SJCRH30 (cell line): ENCODE results near the gene HS6ST3. TPM values are rescaled to one million over a fixed set of nuclear protein-coding genes. Genes with fewer than 3 reads are reported as not detected.

Experiments used
- DNase-seq, 2 experiments: peaks; one replicate each; pipeline ENCODE4 v3.0.0-alpha.2; 2015 to 2020
- H3K27ac ChIP-seq: fragments of 250-450 bp; sonication (Bioruptor Pico); 2 replicates; pipeline ENCODE4 v1.5.1; 2020; ENCODE audit warnings: mild to moderate bottlenecking, moderate library complexity
- H3K27me3 ChIP-seq: fragments of 250-450 bp; sonication (Bioruptor Pico); 2 replicates; pipeline ENCODE4 v1.5.1; 2020; ENCODE audit warnings: mild to moderate bottlenecking, moderate library complexity
- H3K36me3 ChIP-seq: fragments of 250-450 bp; sonication (Bioruptor Pico); 2 replicates; pipeline ENCODE4 v1.5.1; 2020; ENCODE audit warnings: mild to moderate bottlenecking, moderate library complexity
- H3K4me1 ChIP-seq: fragments of 250-450 bp; sonication (Bioruptor Pico); 2 replicates; pipeline ENCODE4 v1.5.1; 2020; ENCODE audit warnings: mild to moderate bottlenecking, moderate library complexity
- H3K4me3 ChIP-seq: fragments of 250-450 bp; sonication (Bioruptor Pico); 2 replicates; pipeline ENCODE4 v1.5.1; 2020; ENCODE audit warnings: mild to moderate bottlenecking, moderate library complexity
- H3K9me3 ChIP-seq: fragments of 250-450 bp; sonication (Bioruptor Pico); replicated peaks from 2 replicates; pipeline ENCODE4 v1.5.1; 2020; ENCODE audit warnings: mild to moderate bottlenecking, moderate library complexity
- total RNA-seq: library from RNA; depleted of rRNA; stranded (reverse); fragments of >200 nt; shearing (Covaris generic); gene quantifications from 2 replicates; pipeline ENCODE4 v1.2.3, GENCODE V29; 2014

HS6ST3 gene
- total RNA-seq, 1 experiment from 2014 or later, result 0.02 TPM

DNA sequence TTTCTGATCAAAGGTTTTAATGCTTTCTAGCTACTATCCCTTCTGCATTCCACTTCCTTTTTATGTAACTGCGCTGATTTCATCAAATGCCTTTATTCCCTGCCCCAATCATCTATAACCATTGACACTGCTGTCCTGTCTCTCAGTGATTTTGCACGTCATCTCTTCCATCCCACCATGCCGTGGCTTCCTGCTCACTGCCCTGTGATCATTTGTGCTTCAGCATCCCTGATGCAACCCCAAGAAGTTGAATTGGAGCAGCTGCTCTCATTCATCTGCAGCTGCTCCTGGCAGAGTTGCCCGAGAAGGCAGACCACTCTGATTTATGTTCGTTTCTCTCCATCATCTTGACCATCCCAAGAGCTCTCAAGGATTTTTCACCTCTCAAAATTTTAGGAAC is 112.4 kb downstream of the HS6ST3 start:
- H3K4me3 ChIP-seq, result no peak overlapping the region
- no peaks in the 10 kb centered on the region for H3K36me3 ChIP-seq
- no peak overlapping the region for H3K27ac ChIP-seq
- DNase-seq, result peak in 1 of 2 experiments; percentile 7
- no peaks in the 10 kb centered on the region for H3K27me3 ChIP-seq
- H3K9me3 ChIP-seq, result no peaks in the 10 kb centered on the region
- H3K4me1 ChIP-seq, result no peaks in the 10 kb centered on the region

DNA sequence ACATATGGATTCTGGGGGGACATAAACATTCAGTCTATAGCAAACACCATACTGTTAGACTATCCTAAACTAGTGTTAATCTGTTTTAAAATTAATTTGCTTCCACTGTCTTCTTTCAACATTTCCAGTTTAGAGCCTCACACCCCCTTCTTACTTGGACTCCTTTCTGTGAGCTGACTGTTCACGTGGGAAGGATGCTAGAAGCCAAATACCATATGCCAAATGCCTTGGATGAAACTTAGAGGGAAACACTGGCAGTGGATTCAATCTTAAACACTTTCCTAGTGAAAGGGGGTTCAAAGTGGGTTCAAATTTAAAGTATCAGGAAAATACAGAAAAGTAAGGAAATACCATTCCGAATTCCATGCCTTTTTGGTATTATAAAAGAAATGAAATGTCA is 113.6 kb downstream of the HS6ST3 start:
- DNase-seq, result no peak
- no peaks in the 10 kb centered on the region for H3K36me3 ChIP-seq

DNA sequence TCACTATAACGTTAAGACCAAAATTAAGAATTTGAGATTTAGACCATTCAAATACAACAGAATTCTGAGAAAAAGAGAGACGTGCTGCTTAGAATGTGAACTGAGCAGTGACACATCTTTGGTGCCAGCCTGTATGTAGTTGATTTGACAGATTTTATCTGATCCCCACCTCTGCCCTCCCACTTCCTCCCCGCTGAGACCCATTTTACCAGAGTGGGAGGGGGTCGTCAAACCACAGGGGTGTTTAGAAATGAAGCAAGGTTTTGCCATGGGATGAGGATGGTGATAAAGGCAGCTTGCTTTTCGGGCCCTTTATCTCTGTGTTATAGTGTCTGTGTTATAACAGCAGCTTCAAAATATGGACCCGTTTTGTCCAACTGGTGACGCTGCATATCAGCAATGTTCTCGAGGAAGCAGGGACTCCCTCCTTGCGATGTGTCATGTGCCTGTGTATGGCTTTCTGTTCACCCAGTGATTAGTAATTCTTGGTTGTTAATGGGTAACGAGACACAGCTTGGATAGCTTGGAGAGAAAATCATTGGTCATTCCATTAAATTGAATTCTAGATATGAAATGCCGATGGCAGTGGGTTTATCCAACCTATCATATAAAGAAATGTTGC is 125.0 kb downstream of the HS6ST3 start:
- H3K27ac ChIP-seq, result no peak overlapping the region
- no peak for DNase-seq
- H3K4me1 ChIP-seq, result no peaks in the 10 kb centered on the region
- H3K9me3 ChIP-seq, result no peaks in the 10 kb centered on the region
- no peak overlapping the region for H3K4me3 ChIP-seq
- H3K27me3 ChIP-seq, result no peaks in the 10 kb centered on the region; the same call in 1 of the 2 replicates
- H3K36me3 ChIP-seq, result no peaks in the 10 kb centered on the region

More for the DNA sequence above, 113.6 kb downstream of the HS6ST3 start:
- no peak overlapping the region for H3K4me3 ChIP-seq
- no peak overlapping the region for H3K27ac ChIP-seq
- H3K4me1 ChIP-seq, result no peaks in the 10 kb centered on the region
- H3K9me3 ChIP-seq, result no peaks in the 10 kb centered on the region
- no peaks in the 10 kb centered on the region for H3K27me3 ChIP-seq

DNA sequence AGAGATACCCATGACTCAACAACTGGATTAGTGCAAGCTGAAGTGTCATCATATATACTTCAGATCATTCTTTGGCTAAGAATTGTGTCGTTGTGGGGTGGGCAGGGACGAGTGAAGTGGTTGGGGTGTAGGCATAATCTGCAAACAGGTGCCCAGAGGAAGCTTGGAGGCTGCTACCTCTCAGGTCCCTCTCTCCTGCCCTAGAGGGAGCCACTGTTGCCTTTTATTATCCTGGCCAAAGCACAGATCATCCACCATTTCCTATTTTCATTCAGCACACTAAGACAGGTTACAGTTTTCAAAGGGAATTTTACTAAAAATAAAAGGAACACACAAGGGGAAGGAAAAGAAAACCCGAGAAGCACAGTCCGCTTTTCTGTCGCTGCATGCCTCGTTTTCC is 126.6 kb downstream of the HS6ST3 start:
- Histone ChIP-seq H3K4me3 (no peak overlapping the region), H3K9me3 (no peaks in the 10 kb centered on the region), H3K27me3 (no peaks in the 10 kb centered on the region; the same call in 1 of the 2 replicates), H3K27ac (no peak overlapping the region), H3K36me3 (no peaks in the 10 kb centered on the region), H3K4me1 (no peaks in the 10 kb centered on the region)
- no peak for DNase-seq

DNA sequence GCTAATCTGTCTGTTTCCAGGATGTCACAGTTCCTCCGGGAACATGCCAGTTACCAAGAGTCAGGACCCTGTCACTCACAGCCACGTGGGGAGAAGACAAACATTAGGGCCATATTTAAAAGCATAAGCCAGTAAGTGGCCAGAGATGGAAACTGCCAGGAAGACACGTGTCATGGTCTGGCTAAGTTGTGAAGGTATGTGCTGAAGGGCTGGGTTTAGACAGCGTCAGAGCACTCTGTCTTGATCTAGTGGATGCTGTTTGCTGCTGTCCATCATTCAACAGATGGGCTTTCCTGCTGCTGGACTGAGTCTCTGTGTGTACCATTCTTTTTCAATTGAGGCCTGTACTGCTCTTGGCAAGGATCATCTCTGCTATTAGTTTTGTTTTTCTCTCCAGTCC is 128.6 kb downstream of the HS6ST3 start:
- DNase-seq, result peak in 1 of 2 experiments; percentile 22
- H3K4me1 ChIP-seq, result no peaks in the 10 kb centered on the region

DNA sequence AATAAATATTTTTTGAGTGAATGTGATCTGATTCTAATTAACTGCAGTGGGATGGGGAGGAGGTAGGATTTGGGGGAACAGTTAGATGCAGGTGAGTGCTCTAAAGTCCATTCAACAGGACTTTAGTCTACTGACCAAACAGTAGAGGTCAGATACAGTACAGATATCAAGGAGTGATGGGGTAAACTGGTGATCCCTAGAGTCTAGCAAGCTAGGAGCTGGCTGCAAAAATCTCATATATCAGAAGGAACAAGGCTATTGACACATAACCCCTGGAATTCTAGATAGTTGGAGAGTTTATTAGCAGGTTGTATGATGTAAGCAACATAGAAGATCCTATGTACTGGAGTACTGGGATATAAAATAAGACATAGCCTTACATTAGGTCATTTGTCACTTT is 131.6 kb downstream of the HS6ST3 start:
- H3K4me3 ChIP-seq, result no peak overlapping the region
- no peak overlapping the region for H3K27ac ChIP-seq
- no peaks in the 10 kb centered on the region for H3K9me3 ChIP-seq
- no peaks in the 10 kb centered on the region for H3K27me3 ChIP-seq
- no peak for DNase-seq
- H3K36me3 ChIP-seq, result no peaks in the 10 kb centered on the region
- H3K4me1 ChIP-seq, result no peaks in the 10 kb centered on the region

More for the DNA sequence above, 128.6 kb downstream of the HS6ST3 start:
- Histone ChIP-seq H3K36me3 (no peaks in the 10 kb centered on the region), H3K27me3 (no peaks in the 10 kb centered on the region), H3K9me3 (no peaks in the 10 kb centered on the region), H3K4me3 (no peak overlapping the region), H3K27ac (no peak overlapping the region)

DNA sequence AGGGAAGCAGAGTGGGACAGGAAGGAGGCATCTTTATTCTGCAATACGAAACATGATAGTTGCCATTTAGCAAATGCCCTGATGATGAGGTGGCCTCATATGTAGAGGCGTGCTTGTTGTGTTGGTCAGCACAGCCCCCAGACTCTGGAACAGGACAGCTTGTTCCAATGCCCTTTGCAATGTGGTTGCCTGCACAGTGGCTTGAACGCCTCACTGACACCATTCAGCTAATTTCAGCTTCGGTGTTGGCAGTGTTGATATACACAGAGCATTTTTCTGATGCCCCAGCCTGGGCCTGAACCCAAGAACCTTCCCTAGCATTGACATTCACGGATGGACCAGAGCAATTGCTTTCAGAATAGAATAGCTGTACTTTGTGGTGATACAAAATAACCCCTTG is 133.3 kb downstream of the HS6ST3 start:
- Histone ChIP-seq H3K4me1 (no peaks in the 10 kb centered on the region), H3K4me3 (no peak overlapping the region), H3K27ac (no peak overlapping the region), H3K27me3 (no peaks in the 10 kb centered on the region), H3K9me3 (no peaks in the 10 kb centered on the region), H3K36me3 (no peaks in the 10 kb centered on the region)
- DNase-seq, result no peak

DNA sequence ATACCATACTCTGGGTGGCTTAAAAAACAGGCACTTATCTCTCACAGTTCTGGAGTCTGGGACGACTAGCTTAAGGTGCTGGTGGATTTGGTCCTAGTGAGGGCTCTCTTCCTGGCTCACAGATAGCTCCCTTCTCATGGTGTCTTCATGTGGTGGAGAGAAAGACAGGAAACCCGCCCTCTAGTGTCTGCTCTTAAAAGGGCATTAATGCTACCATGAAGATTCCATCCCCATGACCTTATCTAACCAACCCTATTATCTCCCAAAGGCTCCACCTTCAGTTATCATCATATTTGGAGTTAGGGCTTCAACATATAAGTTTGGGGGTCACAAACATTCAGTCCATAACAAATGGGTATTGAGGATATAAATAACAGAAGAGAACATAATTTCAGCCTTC is 139.4 kb downstream of the HS6ST3 start:
- H3K9me3 ChIP-seq, result no peaks in the 10 kb centered on the region
- H3K4me1 ChIP-seq, result no peaks in the 10 kb centered on the region
- H3K27me3 ChIP-seq, result no peaks in the 10 kb centered on the region
- H3K36me3 ChIP-seq, result no peaks in the 10 kb centered on the region
- peak in 1 of 2 experiments; percentile 58 for DNase-seq
- no peak overlapping the region for H3K4me3 ChIP-seq
- H3K27ac ChIP-seq, result no peak overlapping the region

DNA sequence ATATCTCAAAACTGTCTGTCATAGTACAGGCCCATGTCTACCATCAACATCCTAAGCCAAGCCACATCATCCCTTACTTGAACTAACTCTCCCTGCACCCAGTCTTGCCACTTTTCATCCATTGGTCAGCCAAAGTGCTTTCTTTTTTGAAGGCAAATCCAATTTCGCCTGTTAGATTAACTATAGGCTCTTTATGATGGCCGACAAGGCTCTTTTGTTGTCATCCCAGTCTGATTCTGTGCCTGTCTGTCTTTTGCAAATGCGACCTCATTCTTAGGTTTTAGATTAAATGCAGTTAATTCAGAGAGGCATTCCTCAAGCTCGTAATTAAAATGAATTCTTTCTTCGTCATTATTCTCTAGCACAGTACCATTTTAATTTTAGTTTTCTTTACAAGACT is 148.3 kb downstream of the HS6ST3 start:
- Histone ChIP-seq H3K9me3 (no peaks in the 10 kb centered on the region), H3K4me1 (no peaks in the 10 kb centered on the region), H3K27ac (no peak overlapping the region), H3K36me3 (no peaks in the 10 kb centered on the region), H3K4me3 (no peak overlapping the region), H3K27me3 (no peaks in the 10 kb centered on the region)
- DNase-seq, result no peak

DNA sequence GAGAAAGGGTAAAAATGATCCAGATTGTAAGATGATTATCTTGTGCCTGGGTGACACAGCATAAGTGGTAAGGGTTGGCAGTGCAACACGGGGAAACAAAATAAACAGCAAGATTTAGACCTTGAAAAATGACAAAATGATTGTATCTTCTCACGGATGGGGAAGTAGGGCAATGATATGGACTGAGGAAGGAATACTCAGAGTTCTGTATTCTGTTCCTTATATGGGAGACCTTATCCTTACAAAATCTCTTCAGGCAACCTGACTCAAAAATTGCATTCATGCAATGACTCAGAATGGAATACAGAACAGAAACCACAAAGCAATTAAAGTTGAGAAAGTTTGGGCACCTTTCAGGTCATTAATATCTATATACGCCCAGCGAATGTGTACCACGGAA is 149.0 kb downstream of the HS6ST3 start:
- no peak for DNase-seq
- no peaks in the 10 kb centered on the region for H3K9me3 ChIP-seq
- no peak overlapping the region for H3K27ac ChIP-seq
- no peak overlapping the region for H3K4me3 ChIP-seq
- H3K36me3 ChIP-seq, result no peaks in the 10 kb centered on the region
- no peaks in the 10 kb centered on the region for H3K27me3 ChIP-seq
- H3K4me1 ChIP-seq, result no peaks in the 10 kb centered on the region

DNA sequence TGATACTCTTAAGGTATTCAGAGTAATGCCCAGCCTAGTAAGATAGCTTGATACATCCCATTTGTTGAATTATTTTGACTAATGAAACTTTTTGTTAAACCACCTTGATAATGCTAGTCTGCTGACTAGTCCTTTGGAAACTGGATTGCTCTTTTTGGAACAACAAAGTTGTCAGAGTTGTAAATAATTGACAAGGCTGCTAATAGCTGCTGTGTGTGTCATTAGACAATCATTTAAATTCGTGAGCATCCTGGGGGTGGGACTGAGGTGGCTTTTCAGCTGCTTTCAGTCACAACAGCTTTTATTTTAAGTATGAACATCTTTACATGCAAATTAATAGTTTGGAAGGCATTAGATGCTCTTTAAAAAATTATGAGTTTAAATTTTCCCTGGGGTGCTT is 153.5 kb downstream of the HS6ST3 start:
- Histone ChIP-seq H3K4me1 (no peaks in the 10 kb centered on the region), H3K36me3 (no peaks in the 10 kb centered on the region), H3K9me3 (no peaks in the 10 kb centered on the region), H3K27me3 (no peaks in the 10 kb centered on the region), H3K4me3 (no peak overlapping the region), H3K27ac (no peak overlapping the region)
- no peak for DNase-seq

DNA sequence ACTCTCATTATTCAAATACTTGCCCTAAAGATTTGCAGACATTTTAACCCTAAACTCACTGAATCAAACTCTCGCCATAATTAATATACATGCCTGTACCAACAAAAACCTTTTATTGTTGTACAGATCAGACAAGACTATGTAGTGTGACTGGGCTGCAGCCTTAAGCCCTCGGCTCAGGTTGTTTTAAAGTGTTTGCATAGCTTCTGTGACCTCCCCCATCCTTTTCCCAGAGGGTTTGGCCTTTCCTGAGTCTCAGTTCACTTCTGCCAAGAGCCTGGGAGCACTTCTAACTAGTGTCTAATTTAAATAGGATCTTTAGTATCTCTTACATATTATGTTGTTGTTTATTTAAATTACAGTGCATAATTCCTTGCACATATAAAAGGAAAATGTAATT is 158.2 kb downstream of the HS6ST3 start:
- no peaks in the 10 kb centered on the region for H3K27me3 ChIP-seq
- H3K4me3 ChIP-seq, result no peak overlapping the region
- H3K27ac ChIP-seq, result no peak overlapping the region
- no peak for DNase-seq
- no peaks in the 10 kb centered on the region for H3K4me1 ChIP-seq
- no peaks in the 10 kb centered on the region for H3K9me3 ChIP-seq
- no peaks in the 10 kb centered on the region for H3K36me3 ChIP-seq

DNA sequence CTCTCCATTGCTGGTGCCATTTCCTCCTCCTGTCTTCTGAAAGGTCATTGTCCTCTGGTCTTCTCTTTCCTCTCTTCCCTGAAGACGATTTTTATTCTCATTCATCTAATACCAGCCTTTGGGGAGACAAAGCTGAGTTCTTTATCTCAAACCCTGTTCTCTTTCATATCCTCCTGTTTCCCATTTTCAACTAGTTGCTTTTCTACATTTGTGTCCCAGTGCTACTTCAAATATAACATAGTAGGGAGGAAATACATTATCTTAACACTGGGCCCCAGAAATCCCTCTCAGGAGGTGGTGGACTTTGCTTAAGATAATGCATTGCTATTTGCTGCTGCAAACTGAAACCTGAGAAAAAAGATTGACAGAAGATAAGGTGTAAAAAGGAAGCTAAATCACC is 159.1 kb downstream of the HS6ST3 start:
- no peak for DNase-seq
- H3K27me3 ChIP-seq, result no peaks in the 10 kb centered on the region
- H3K36me3 ChIP-seq, result no peaks in the 10 kb centered on the region
- H3K4me3 ChIP-seq, result no peak overlapping the region
- no peaks in the 10 kb centered on the region for H3K9me3 ChIP-seq
- no peak overlapping the region for H3K27ac ChIP-seq
- no peaks in the 10 kb centered on the region for H3K4me1 ChIP-seq

DNA sequence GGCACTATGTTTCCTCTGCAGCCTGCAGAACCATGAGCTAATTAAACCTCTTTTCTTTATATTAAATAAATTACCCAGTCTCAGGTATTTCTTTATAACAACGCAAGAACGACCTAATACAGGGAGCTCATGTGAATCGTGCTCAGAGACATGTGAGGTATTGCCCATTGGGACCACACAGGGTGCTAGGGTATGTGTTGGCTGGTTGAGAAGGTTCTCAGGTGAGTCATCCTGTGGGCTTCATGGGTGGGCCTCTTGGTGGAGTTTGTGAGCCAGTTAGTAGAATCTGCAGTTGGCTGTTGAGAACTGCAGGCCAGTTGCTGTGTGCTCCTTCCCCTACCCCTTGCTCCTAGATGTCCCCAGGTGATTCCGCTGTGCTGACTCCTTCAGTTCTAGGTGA is 163.0 kb downstream of the HS6ST3 start:
- Histone ChIP-seq H3K4me1 (no peaks in the 10 kb centered on the region), H3K36me3 (no peaks in the 10 kb centered on the region), H3K27ac (no peak overlapping the region), H3K9me3 (no peaks in the 10 kb centered on the region), H3K27me3 (no peaks in the 10 kb centered on the region), H3K4me3 (no peak overlapping the region)
- no peak for DNase-seq

DNA sequence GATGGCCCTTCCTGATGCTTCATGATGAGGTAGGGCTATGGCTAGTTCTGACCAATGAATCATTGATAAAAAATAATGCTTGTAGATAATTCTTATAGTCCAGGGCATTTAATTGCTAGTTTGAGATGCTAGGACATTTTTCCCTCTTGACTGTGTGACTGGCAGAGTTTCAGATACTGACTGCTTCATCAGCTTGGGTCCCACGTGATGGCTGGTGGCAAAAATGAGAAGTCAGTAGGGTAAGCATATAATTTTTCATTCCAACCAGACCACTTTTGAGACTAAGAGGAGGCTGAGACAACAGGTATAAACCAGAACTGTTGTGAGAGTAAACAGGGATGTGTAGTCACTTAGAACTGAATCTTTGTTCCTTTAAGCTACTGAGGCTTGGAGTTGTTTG is 183.3 kb downstream of the HS6ST3 start:
- Histone ChIP-seq H3K27me3 (no peaks in the 10 kb centered on the region), H3K4me1 (no peaks in the 10 kb centered on the region)
- no peak for DNase-seq

DNA sequence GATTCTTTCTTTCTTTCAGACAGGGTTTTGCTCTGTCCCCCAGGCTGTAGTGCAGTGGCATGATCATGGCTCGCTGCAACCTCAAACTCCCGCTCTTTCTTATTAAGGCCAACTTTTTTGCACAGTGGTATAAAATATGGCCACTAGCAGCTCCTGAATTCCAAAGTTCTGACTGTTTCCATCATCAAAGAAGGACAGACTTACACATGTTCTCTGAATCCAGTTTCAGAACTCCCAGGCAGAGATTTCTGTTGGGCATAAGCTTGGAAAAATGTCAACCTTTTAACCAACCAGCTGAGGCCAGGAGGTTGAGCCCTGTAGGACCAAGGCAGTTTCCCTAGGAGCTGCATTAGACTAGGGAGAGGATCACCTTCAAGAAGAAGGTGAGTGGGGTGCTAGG is 184.1 kb downstream of the HS6ST3 start:
- H3K27me3 ChIP-seq, result no peaks in the 10 kb centered on the region
- H3K36me3 ChIP-seq, result no peaks in the 10 kb centered on the region
- DNase-seq, result no peak
- no peak overlapping the region for H3K4me3 ChIP-seq
- no peaks in the 10 kb centered on the region for H3K9me3 ChIP-seq
- no peak overlapping the region for H3K27ac ChIP-seq
- H3K4me1 ChIP-seq, result no peaks in the 10 kb centered on the region

More for the DNA sequence above, 183.3 kb downstream of the HS6ST3 start:
- no peaks in the 10 kb centered on the region for H3K36me3 ChIP-seq
- H3K27ac ChIP-seq, result no peak overlapping the region
- no peaks in the 10 kb centered on the region for H3K9me3 ChIP-seq
- H3K4me3 ChIP-seq, result no peak overlapping the region
